Measurements from ENCODE around the gene ARHGAP29.

Gene ARHGAP29

GRCh38 chr1:94237291-94238226 is at the start of gene ARHGAP29:
TSS of gene ARHGAP29 (minus strand) at chr1:94237584. CDS start at chr1:94231611, 5,973 bp downstream.
- peak; percentile 27 to 36 for DNase-seq

GRCh38 chr1:94286864-94287437 is 49.6 kb upstream of the ARHGAP29 start:
- DNase-seq: no peak

- no peak for DNase-seq
Observed at GRCh38 chr1:94285031-94285654, 47.8 kb upstream of the ARHGAP29 start.

GRCh38 chr1:94284476-94284875 is 47.1 kb upstream of the ARHGAP29 start:
- no peak for DNase-seq

- no peak for DNase-seq
Observed at GRCh38 chr1:94283462-94283861, 46.1 kb upstream of the ARHGAP29 start.

- DNase-seq: no peak
Observed at GRCh38 chr1:94282143-94282711, 44.8 kb upstream of the ARHGAP29 start.

GRCh38 chr1:94281361-94282142 is 44.2 kb upstream of the ARHGAP29 start:
- no peak for DNase-seq

- DNase-seq: no peak
Observed at GRCh38 chr1:94280541-94280940, 43.2 kb upstream of the ARHGAP29 start.

- DNase-seq: no peak
Observed at GRCh38 chr1:94279462-94279861, 42.1 kb upstream of the ARHGAP29 start.

GRCh38 chr1:94279038-94279437 is 41.7 kb upstream of the ARHGAP29 start:
- DNase-seq: no peak

GRCh38 chr1:94276988-94277434 is 39.6 kb upstream of the ARHGAP29 start:
- DNase-seq: no peak

GRCh38 chr1:94275083-94275482 is 37.7 kb upstream of the ARHGAP29 start:
- DNase-seq: no peak

- DNase-seq: no peak
Observed at GRCh38 chr1:94274561-94274960, 37.2 kb upstream of the ARHGAP29 start.

- DNase-seq: no peak
Observed at GRCh38 chr1:94273111-94273510, 35.7 kb upstream of the ARHGAP29 start.

GRCh38 chr1:94272388-94272787 is 35.0 kb upstream of the ARHGAP29 start:
- DNase-seq: no peak

- no peak for DNase-seq
Observed at GRCh38 chr1:94271373-94271772, 34.0 kb upstream of the ARHGAP29 start.

GRCh38 chr1:94270801-94271203 is 33.4 kb upstream of the ARHGAP29 start:
- no peak for DNase-seq

- no peak for DNase-seq
Observed at GRCh38 chr1:94269921-94270320, 32.5 kb upstream of the ARHGAP29 start.

GRCh38 chr1:94265906-94266305 is 28.5 kb upstream of the ARHGAP29 start:
- DNase-seq: no peak

GRCh38 chr1:94265011-94265422 is 27.6 kb upstream of the ARHGAP29 start:
- DNase-seq: no peak

- DNase-seq: no peak
Observed at GRCh38 chr1:94260635-94261387, 23.4 kb upstream of the ARHGAP29 start.
